H1 (cell line): Measurements from ENCODE around the gene TSPAN32. TPM values are rescaled to one million over a fixed set of nuclear protein-coding genes. Genes with fewer than 3 reads are reported as not detected.

Experiments
- CTCF ChIA-PET: fragments of 300-600 bp; sonication (Branson Sonifier 250); formaldehyde crosslinking; loops from one replicate; lab custom pipeline; 2021; ENCODE audit not compliant: partially characterized antibody; lab: Charles Lee
- POLR2A ChIA-PET: fragments of 300-600 bp; sonication (Branson Sonifier 250); formaldehyde crosslinking; loops from one replicate; lab custom pipeline; 2021; ENCODE audit warnings: inconsistent platforms; ENCODE audit not compliant: partially characterized antibody; lab: Charles Lee
- DNase-seq, 2 experiments: peaks; one replicate each; pipeline versions ENCODE4 v3.0.0 to v3.0.0-alpha.2; 2010 to 2022; ENCODE audit warnings: low spot score in 2 of 2, low read depth in 1 of 2, mixed read lengths in 1 of 2
- FAIRE-seq: peaks from 2 replicates; lab custom pipeline; 2011; peaks lifted over from hg19 to GRCh38; lab: Jason Lieb, UNC
- H2AFZ ChIP-seq: 2 replicates; pipeline ENCODE4 v1.8.1; 2012; ENCODE audit warnings: low read length, inconsistent platforms
- H2AK5ac ChIP-seq: 2 replicates; pipeline ENCODE4 v1.6.1; 2013; ENCODE audit warnings: low read depth, low read length
- H2BK120ac ChIP-seq: replicated peaks from 2 replicates; pipeline ENCODE3; 2013; ENCODE audit warnings: low read depth, low read length, inconsistent platforms
- H2BK12ac ChIP-seq: 2 replicates; pipeline ENCODE4 v1.6.1; 2013; ENCODE audit warnings: low read depth, low read length
- H2BK15ac ChIP-seq: 2 replicates; pipeline ENCODE4 v1.6.1; 2013; ENCODE audit warnings: low read length
- H2BK20ac ChIP-seq: 2 replicates; pipeline ENCODE4 v1.6.1; 2013; ENCODE audit warnings: low read length
- H2BK5ac ChIP-seq: 2 replicates; pipeline ENCODE4 v1.6.1; 2013; ENCODE audit warnings: low read depth, low read length
- H3K14ac ChIP-seq: 2 replicates; pipeline ENCODE4 v1.6.1; 2013; ENCODE audit warnings: inconsistent platforms; ENCODE audit not compliant: insufficient read length
- H3K18ac ChIP-seq: 2 replicates; pipeline ENCODE4 v1.6.1; 2013; ENCODE audit warnings: low read length; ENCODE audit errors: extremely low read depth
- H3K23ac ChIP-seq: 2 replicates; pipeline ENCODE4 v1.6.1; 2013; ENCODE audit warnings: inconsistent platforms; ENCODE audit not compliant: insufficient read length
- H3K23me2 ChIP-seq: 2 replicates; pipeline ENCODE4 v1.6.1; 2013; ENCODE audit warnings: low read depth, low read length
- H3K27ac ChIP-seq: 2 replicates; pipeline ENCODE4 v1.6.1; 2011; ENCODE audit warnings: low read depth, low read length, inconsistent platforms
- H3K27me3 ChIP-seq, 4 experiments: replicated peaks in 1 of 4; 1 replicate in 1 of 4; 2 replicates in 3 of 4; pipeline versions ENCODE4 v1.6.1 to v1.8.1; 2011 to 2013; ENCODE audit warnings: low read length in 3 of 4, mild to moderate bottlenecking in 3 of 4, inconsistent platforms in 2 of 4, mixed read lengths in 2 of 4, moderate library complexity in 1 of 4; ENCODE audit not compliant: control insufficient read depth in 3 of 4, insufficient read depth in 3 of 4; ENCODE audit errors: extremely low read depth in 1 of 4
- H3K36me3 ChIP-seq, 4 experiments: 2 replicates each; pipeline versions ENCODE4 v1.6.1 to v1.8.1; 2011 to 2013; ENCODE audit warnings: mild to moderate bottlenecking in 4 of 4, low read length in 3 of 4, moderate library complexity in 2 of 4, control low read depth in 1 of 4, inconsistent platforms in 1 of 4; ENCODE audit not compliant: insufficient read depth in 4 of 4, control insufficient read depth in 2 of 4
- H3K4ac ChIP-seq: replicated peaks from 2 replicates; pipeline ENCODE3; 2013; ENCODE audit warnings: low read length, low read depth, mixed read lengths, inconsistent platforms; ENCODE audit not compliant: insufficient read length
- H3K4me1 ChIP-seq, 4 experiments: replicated peaks in 1 of 4; 1 replicate in 1 of 4; 2 replicates in 3 of 4; pipeline versions ENCODE4 v1.6.1 to v1.8.1; 2011 to 2013; ENCODE audit warnings: low read length in 3 of 4, inconsistent platforms in 2 of 4, mixed read lengths in 1 of 4; ENCODE audit not compliant: insufficient read depth in 4 of 4, control insufficient read depth in 3 of 4
- H3K4me2 ChIP-seq, 2 experiments: 2 replicates each; pipeline versions ENCODE4 v1.6.1 to v1.8.1; 2011 to 2013; ENCODE audit warnings: low read depth in 2 of 2, low read length in 2 of 2, control low read depth in 1 of 2, inconsistent platforms in 1 of 2, mild to moderate bottlenecking in 1 of 2; ENCODE audit not compliant: insufficient read depth in 1 of 2
- H3K4me3 ChIP-seq, 4 experiments: fragments of 200-600, 300-600 bp in 1 of 4; sonication (generic), shearing (Covaris generic), sonication (Bioruptor Twin) in 1 of 4; 2 replicates each; pipeline versions ENCODE4 v1.5.1 to v1.8.1; 2011 to 2016; ENCODE audit warnings: low read length in 4 of 4, low read depth in 3 of 4, control low read depth in 2 of 4, inconsistent platforms in 2 of 4, mild to moderate bottlenecking in 2 of 4, mixed read lengths in 1 of 4, moderate library complexity in 1 of 4; ENCODE audit not compliant: insufficient read depth in 2 of 4; ENCODE audit errors: extremely low read depth in 1 of 4
- H3K56ac ChIP-seq: replicated peaks from 2 replicates; pipeline ENCODE3; 2013; ENCODE audit warnings: low read depth, mild to moderate bottlenecking, mixed read lengths, low read length, inconsistent platforms; ENCODE audit not compliant: insufficient read length
- H3K79me1 ChIP-seq: 2 replicates; pipeline ENCODE4 v1.6.1; 2013; ENCODE audit warnings: low read depth, low read length, control low read depth
- H3K79me2 ChIP-seq, 2 experiments: 2 replicates each; pipeline versions ENCODE4 v1.6.1 to v1.8.1; 2012 to 2013; ENCODE audit warnings: low read length in 2 of 2, mild to moderate bottlenecking in 2 of 2, inconsistent platforms in 1 of 2; ENCODE audit not compliant: insufficient read depth in 2 of 2, control insufficient read depth in 1 of 2
- H3K9ac ChIP-seq, 4 experiments: replicated peaks in 1 of 4; 1 replicate in 1 of 4; 2 replicates in 3 of 4; pipeline versions ENCODE4 v1.6.1 to v1.8.1; 2011 to 2013; ENCODE audit warnings: low read depth in 3 of 4, low read length in 3 of 4, control low read depth in 2 of 4, mild to moderate bottlenecking in 2 of 4, moderate library complexity in 2 of 4, inconsistent platforms in 1 of 4; ENCODE audit errors: extremely low read depth in 1 of 4
- H3K9me3 ChIP-seq, 2 experiments: 2 replicates each; pipeline versions ENCODE4 v1.6.1 to v1.8.1; 2012 to 2013; ENCODE audit warnings: mild to moderate bottlenecking in 2 of 2, moderate library complexity in 2 of 2, control low read depth in 1 of 2, inconsistent platforms in 1 of 2, low read depth in 1 of 2, low read length in 1 of 2, mixed read lengths in 1 of 2; ENCODE audit not compliant: insufficient read depth in 2 of 2
- H4K20me1 ChIP-seq, 2 experiments: replicated peaks in 1 of 2; 2 replicates each; pipeline versions ENCODE3 to v1.8.1; 2011 to 2013; ENCODE audit warnings: inconsistent platforms in 2 of 2, low read length in 2 of 2, mild to moderate bottlenecking in 1 of 2; ENCODE audit not compliant: insufficient read depth in 2 of 2, control insufficient read depth in 1 of 2
- H4K5ac ChIP-seq: 2 replicates; pipeline ENCODE4 v1.6.1; 2013; ENCODE audit warnings: low read length, low read depth, mixed read lengths, inconsistent platforms; ENCODE audit not compliant: insufficient read length
- H4K8ac ChIP-seq: 2 replicates; pipeline ENCODE4 v1.8.0; 2013; ENCODE audit warnings: mild to moderate bottlenecking, moderate library complexity, low read length, inconsistent platforms; ENCODE audit not compliant: insufficient read depth; ENCODE audit errors: extremely low read depth
- H4K91ac ChIP-seq: replicated peaks from 2 replicates; pipeline ENCODE3; 2013; ENCODE audit warnings: low read length, mixed read lengths, inconsistent platforms; ENCODE audit not compliant: insufficient read length
- ASH2L ChIP-seq: fragments of 200-600, 300-600 bp; sonication (generic); IDR thresholded peaks from one replicate; pipeline ENCODE4 v1.7.1; 2017; ENCODE audit warnings: low read length
- ATF2 ChIP-seq: IDR thresholded peaks from 2 replicates; pipeline ENCODE4 v1.6.1; 2012; ENCODE audit warnings: low read length, inconsistent platforms
- CHD1 ChIP-seq: IDR thresholded peaks from 2 replicates; pipeline ENCODE4 v1.6.1; 2012; ENCODE audit warnings: low read depth, low read length, improper control_type of control experiment
- JUND ChIP-seq: IDR thresholded peaks from 2 replicates; pipeline ENCODE4 v1.6.1; 2011; ENCODE audit warnings: mild to moderate bottlenecking, improper control_type of control experiment, low read length
- KDM5A ChIP-seq: fragments of 200-600 bp; IDR thresholded peaks from 2 replicates; pipeline ENCODE4 v1.7.1; 2012; ENCODE audit warnings: mild to moderate bottlenecking, low read length, inconsistent platforms, mixed read lengths
- POLR2A ChIP-seq, 2 experiments: IDR thresholded peaks; 1 replicate in 1 of 2; 2 replicates in 1 of 2; pipeline ENCODE4 v1.6.1; 2011; ENCODE audit warnings: low read depth in 2 of 2, low read length in 2 of 2, mild to moderate bottlenecking in 2 of 2; ENCODE audit errors: control extremely low read depth in 1 of 2
- RXRA ChIP-seq: IDR thresholded peaks from 2 replicates; pipeline ENCODE4 v1.6.1; 2011; ENCODE audit warnings: low read depth, mild to moderate bottlenecking, low read length, moderate library complexity; ENCODE audit not compliant: insufficient read depth
- SIRT6 ChIP-seq: IDR thresholded peaks from one replicate; pipeline ENCODE4 v1.7.1; 2012; ENCODE audit warnings: low read length, inconsistent platforms
- SP1 ChIP-seq: IDR thresholded peaks from 2 replicates; pipeline ENCODE4 v1.6.1; 2011; ENCODE audit warnings: low read depth, low read length
- TEAD4 ChIP-seq: IDR thresholded peaks from 2 replicates; pipeline ENCODE4 v1.6.1; 2012; ENCODE audit warnings: low read depth, low read length, inconsistent platforms, mixed read lengths
- YY1 ChIP-seq: IDR thresholded peaks from 2 replicates; pipeline ENCODE4 v1.6.1; 2011; ENCODE audit warnings: low read depth, mild to moderate bottlenecking, low read length
- WGBS, 2 experiments: shearing (Covaris generic) in 1 of 2; methylation state at CpG; one replicate each; pipeline versions ENCODE4 v1.1.6 to v1.1.7; 2013 to 2015; ENCODE audit warnings: low lambda C conversion rate in 2 of 2, mixed read lengths in 2 of 2, inconsistent platforms in 1 of 2, low coverage in 1 of 2, missing lambda C conversion rate in 1 of 2; ENCODE audit not compliant: insufficient replicate concordance in 2 of 2, insufficient coverage in 1 of 2, insufficient read length in 1 of 2; ENCODE audit errors: extremely low coverage in 1 of 2, missing lambda C conversion rate in 1 of 2; 5-methylcytosine and 5-hydroxymethylcytosine counted together
- polyA plus RNA-seq, 7 experiments: library from polyadenylated mRNA; depleted of rRNA in 3 of 7; stranded (reverse) in 5 of 7; unstranded in 2 of 7; fragments of >200 nt in 5 of 7; fragments of 200-250 nt in 2 of 7; gene quantifications; 1 replicate in 5 of 7; 2 replicates in 1 of 7; 4 replicates in 1 of 7; pipeline versions ENCODE4 v1.2.1 to v1.2.3, GENCODE V29; 2011 to 2013; ENCODE audit warnings: missing spikeins in 2 of 7, mixed read lengths in 2 of 7
- total RNA-seq: library from RNA; stranded (reverse); fragmentation: NEBNext Ultra II Directional; extraction: Animal tissue kit (Norgen Biotek cat#: 25700); gene quantifications from 2 replicates; pipeline ENCODE4 v1.2.1, GENCODE V29; 2021

The TSPAN32 gene
- total and polyA plus RNA-seq, 2 of the 8 experiments (the other 6 are each of a cell fraction or from before 2014, with no cell fraction given) = not detected

DNA sequence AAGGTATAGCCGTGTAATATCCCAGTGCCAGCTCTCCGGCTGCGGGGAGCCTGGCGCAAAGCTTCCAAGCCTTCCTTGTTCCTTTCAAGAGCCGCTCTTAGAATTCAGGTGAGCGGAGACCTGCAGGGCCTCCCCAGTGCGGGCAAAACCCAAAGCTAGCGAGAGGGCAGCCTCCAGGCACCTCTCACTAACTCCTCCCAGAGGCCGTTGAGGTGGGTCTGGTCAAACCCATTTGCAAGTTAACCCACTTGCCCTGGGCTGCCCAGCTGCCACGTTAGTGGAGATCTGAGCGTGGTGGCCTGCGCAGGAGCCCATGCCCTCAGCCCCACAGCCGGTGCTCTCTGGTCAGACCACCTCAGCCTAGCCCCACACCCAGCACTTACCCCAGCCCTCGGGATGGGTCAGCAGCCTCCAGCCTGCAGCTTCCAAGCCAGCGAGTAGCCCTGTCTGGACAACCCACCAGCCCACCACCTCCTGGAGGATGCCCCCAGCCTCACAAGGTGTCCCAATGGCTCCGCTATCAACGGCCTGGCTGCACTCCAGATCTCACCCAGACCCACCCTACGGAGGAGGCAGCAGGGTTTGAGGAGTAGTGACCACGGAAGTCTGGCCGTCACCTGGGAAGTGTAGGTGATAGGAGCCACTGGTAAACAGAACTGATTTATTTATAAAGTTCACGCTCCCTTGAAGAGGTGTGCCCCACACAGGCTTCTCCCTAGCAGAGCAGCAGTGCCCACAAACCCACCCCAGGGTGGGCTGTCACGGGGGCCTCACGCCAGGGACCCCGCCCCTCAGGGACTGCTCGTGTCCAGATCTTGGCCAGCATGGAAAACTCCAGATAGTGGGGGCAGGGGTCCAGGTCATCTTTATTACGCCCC lies 33.7 kb upstream of the TSPAN32 start:
- FAIRE-seq (no peak), DNase-seq (no peak)
- Histone ChIP-seq H2AFZ (no peak overlapping the region), H3K14ac (no peak overlapping the region), H3K27ac (no peak overlapping the region), H3K36me3 (peaks cover 0 to 6% (median 0%) of the 10 kb centered on the region in 4 experiments; a peak in 1 of 8 replicates), H2BK20ac (no peak overlapping the region), H3K9me3 (peaks cover 0 to 12% of the 10 kb centered on the region in 2 experiments; a peak in 1 of 4 replicates), H4K8ac (no peak overlapping the region), H3K4me1 (peaks cover 0 to 14% (median 3%) of the 10 kb centered on the region in 4 experiments; a peak in 3 of 7 replicates), H3K4me3 (peak overlapping the region in 3 of 4 experiments; percentile 15 to 67 (median 26); a peak in 4 of 8 replicates), H3K23me2 (peaks cover 8% of the 10 kb centered on the region; the same call in 1 of the 2 replicates), H3K27me3 (peaks cover 21 to 82% (median 63%) of the 10 kb centered on the region in 4 experiments), H3K4me2 (peak overlapping the region; percentile 51 to 62; a peak in 3 of 4 replicates), H4K91ac (peak overlapping the region; percentile 15), H2AK5ac (no peak overlapping the region; the same call in 1 of the 2 replicates), H3K9ac (no peak overlapping the region; a peak in 1 of 7 replicates), H3K4ac (no peak overlapping the region), H2BK5ac (no peak overlapping the region), H4K20me1 (no peaks in the 10 kb centered on the region), H3K56ac (no peak overlapping the region), H2BK15ac (peak overlapping the region; percentile 83; the same call in 1 of the 2 replicates), H2BK120ac (no peak overlapping the region), H4K5ac (no peak overlapping the region), H2BK12ac (no peak overlapping the region), H3K23ac (no peak overlapping the region), H3K79me1 (no peaks in the 10 kb centered on the region), H3K18ac (no peak overlapping the region; the same call in 1 of the 2 replicates), H3K79me2 (no peaks in the 10 kb centered on the region)
- WGBS, 2 experiments = 83% methylated on average over 25 of the region's 26 CpGs; no CpG with 5 or more reads in 1 of the 2 experiments
- CTCF ChIA-PET = interaction anchor here (0.9 to 2.2 kb wide), 10 partner anchors 17 to 117 kb away, joined by 3 to 6 read pairs (median 3); partner anchors contain the start of genes C11orf21 and TSPAN32
- POLR2A ChIA-PET = no interaction called here
- TF ChIP-seq SIRT6 (no peak), CHD1 (no peak), JUND (no peak), RXRA (no peak), YY1 (no peak), POLR2A (IDR thresholded peaks at IDR 0.05; ENCODE audit: control extremely low read depth in 1 of 2, low read depth in 2 of 2, low read length in 2 of 2) (no peak), KDM5A (no peak), TEAD4 (no peak), SP1 (no peak), ASH2L (no peak), ATF2 (no peak)
